Sigmoid colon (tissue), 4 donors: ENCODE data around the gene ZBTB47.

Source experiments
- EP300 ChIP-seq, 4 donors: sonication (generic); formaldehyde crosslinking; IDR thresholded peaks; one replicate each; pipeline ENCODE4 v1.6.1; 2017; ENCODE audit warnings: antibody characterized with exemption in 4 of 4
- TF ChIP-seq, protein P1 (sequence below), 4 experiments: fragments of 450-650 bp in 3 of 4; fragments of 200-600 bp in 1 of 4; IDR thresholded peaks; one replicate each; pipeline ENCODE4 v1.5.1; 2016 to 2019; ENCODE audit warnings: antibody characterized with exemption in 4 of 4, mild to moderate bottlenecking in 3 of 4, moderate library complexity in 2 of 4

DNA sequence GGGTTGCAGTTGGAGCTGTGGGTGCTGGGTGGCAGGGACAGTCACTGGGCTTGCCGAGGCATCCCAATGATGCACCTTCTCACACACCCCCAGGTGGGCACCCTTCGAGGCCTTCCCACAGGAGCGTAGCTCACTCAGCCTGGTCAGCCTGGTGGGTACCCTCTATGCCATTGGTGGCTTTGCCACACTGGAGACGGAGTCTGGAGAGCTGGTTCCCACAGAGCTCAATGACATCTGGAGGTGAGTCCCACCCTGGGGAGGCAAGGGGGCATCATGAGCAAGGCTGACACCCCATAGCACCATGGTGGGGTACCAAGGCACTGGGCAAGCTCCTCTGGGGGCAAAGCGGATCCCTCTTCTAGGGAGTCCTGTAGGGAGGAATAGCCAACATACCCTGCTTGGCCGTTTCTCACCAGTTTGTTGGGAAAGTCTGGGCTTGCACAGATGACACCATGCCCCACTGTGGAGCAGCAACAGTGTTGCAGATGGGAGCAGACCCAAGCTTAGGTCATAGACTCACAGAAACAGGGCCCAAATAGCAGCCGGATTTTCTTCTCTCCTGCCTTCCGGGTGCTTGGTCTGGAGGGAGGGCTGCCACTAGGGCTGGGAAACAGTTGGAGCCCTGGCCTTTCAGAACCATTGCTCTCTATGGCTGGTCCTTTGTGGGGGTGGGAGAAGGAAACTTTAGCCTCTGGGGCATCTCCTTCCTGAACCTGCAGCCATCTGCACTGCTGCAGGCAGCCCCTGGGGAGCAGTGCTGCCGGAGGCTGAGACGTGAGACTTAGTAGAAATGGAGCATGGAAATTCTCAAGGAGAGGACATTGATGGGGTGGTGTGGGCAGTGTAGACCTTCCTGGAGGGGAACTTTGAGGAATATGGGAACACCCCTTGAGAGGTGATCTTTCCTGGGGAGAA is 37.5 kb downstream of the ZBTB47 start:
- TF ChIP-seq, protein P1, sequence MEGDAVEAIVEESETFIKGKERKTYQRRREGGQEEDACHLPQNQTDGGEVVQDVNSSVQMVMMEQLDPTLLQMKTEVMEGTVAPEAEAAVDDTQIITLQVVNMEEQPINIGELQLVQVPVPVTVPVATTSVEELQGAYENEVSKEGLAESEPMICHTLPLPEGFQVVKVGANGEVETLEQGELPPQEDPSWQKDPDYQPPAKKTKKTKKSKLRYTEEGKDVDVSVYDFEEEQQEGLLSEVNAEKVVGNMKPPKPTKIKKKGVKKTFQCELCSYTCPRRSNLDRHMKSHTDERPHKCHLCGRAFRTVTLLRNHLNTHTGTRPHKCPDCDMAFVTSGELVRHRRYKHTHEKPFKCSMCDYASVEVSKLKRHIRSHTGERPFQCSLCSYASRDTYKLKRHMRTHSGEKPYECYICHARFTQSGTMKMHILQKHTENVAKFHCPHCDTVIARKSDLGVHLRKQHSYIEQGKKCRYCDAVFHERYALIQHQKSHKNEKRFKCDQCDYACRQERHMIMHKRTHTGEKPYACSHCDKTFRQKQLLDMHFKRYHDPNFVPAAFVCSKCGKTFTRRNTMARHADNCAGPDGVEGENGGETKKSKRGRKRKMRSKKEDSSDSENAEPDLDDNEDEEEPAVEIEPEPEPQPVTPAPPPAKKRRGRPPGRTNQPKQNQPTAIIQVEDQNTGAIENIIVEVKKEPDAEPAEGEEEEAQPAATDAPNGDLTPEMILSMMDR (IDR thresholded peaks at IDR 0.05), result no peak
- TF ChIP-seq EP300 (IDR thresholded peaks at IDR 0.05), result no peak
